Ishikawa (cell line): Measurements from ENCODE around the gene STK39.

Experiments used
- CEBPB ChIP-seq: IDR thresholded peaks from 2 replicates; pipeline ENCODE4 v1.6.1; 2012
- CREB1 ChIP-seq: IDR thresholded peaks from 2 replicates; pipeline ENCODE4 v1.6.1; 2012; ENCODE audit warnings: low read depth
- EGR1 ChIP-seq: IDR thresholded peaks from 2 replicates; pipeline ENCODE4 v1.6.1; 2012
- EP300 ChIP-seq: IDR thresholded peaks from 2 replicates; pipeline ENCODE4 v1.6.1; 2012; ENCODE audit warnings: borderline replicate concordance
- FOXM1 ChIP-seq: IDR thresholded peaks from 2 replicates; pipeline ENCODE4 v1.6.1; 2012; ENCODE audit warnings: low read depth, borderline replicate concordance
- MAX ChIP-seq: IDR thresholded peaks from 2 replicates; pipeline ENCODE4 v1.6.1; 2012
- NFIC ChIP-seq: IDR thresholded peaks from 2 replicates; pipeline ENCODE4 v1.6.1; 2012
- RAD21 ChIP-seq: IDR thresholded peaks from 2 replicates; pipeline ENCODE4 v1.6.1; 2012; ENCODE audit warnings: low read depth
- TAF1 ChIP-seq: IDR thresholded peaks from 2 replicates; pipeline ENCODE4 v1.6.1; 2012; ENCODE audit warnings: low read depth, mild to moderate bottlenecking
- TCF12 ChIP-seq: IDR thresholded peaks from 2 replicates; pipeline ENCODE4 v1.6.1; 2012; ENCODE audit warnings: low read depth
- TEAD4 ChIP-seq: IDR thresholded peaks from 2 replicates; pipeline ENCODE4 v1.6.1; 2012
- YY1 ChIP-seq: IDR thresholded peaks from 2 replicates; pipeline ENCODE4 v1.6.1; 2012; ENCODE audit warnings: low read depth
- ZBTB7A ChIP-seq: IDR thresholded peaks from 2 replicates; pipeline ENCODE4 v1.6.1; 2012; ENCODE audit warnings: low read depth
- TF ChIP-seq, protein P1 (sequence below): IDR thresholded peaks from 2 replicates; pipeline ENCODE4 v1.6.1; 2012; ENCODE audit warnings: low read depth, mild to moderate bottlenecking
- TF ChIP-seq, protein P2 (sequence below): IDR thresholded peaks from 2 replicates; pipeline ENCODE4 v1.6.1; 2012

Gene STK39

GRCh38 chr2:168147830-168148794 is 99.3 kb downstream of the STK39 start:
- TF ChIP-seq EP300 (no peak), TAF1 (no peak), ZBTB7A (no peak), CEBPB (no peak), CREB1 (no peak), YY1 (no peak), NFIC (no peak), RAD21 (no peak), TCF12 (no peak), MAX (no peak), TEAD4 (no peak), FOXM1 (no peak), EGR1 (no peak)
- TF ChIP-seq, protein P1, sequence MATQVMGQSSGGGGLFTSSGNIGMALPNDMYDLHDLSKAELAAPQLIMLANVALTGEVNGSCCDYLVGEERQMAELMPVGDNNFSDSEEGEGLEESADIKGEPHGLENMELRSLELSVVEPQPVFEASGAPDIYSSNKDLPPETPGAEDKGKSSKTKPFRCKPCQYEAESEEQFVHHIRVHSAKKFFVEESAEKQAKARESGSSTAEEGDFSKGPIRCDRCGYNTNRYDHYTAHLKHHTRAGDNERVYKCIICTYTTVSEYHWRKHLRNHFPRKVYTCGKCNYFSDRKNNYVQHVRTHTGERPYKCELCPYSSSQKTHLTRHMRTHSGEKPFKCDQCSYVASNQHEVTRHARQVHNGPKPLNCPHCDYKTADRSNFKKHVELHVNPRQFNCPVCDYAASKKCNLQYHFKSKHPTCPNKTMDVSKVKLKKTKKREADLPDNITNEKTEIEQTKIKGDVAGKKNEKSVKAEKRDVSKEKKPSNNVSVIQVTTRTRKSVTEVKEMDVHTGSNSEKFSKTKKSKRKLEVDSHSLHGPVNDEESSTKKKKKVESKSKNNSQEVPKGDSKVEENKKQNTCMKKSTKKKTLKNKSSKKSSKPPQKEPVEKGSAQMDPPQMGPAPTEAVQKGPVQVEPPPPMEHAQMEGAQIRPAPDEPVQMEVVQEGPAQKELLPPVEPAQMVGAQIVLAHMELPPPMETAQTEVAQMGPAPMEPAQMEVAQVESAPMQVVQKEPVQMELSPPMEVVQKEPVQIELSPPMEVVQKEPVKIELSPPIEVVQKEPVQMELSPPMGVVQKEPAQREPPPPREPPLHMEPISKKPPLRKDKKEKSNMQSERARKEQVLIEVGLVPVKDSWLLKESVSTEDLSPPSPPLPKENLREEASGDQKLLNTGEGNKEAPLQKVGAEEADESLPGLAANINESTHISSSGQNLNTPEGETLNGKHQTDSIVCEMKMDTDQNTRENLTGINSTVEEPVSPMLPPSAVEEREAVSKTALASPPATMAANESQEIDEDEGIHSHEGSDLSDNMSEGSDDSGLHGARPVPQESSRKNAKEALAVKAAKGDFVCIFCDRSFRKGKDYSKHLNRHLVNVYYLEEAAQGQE, result no peak
- TF ChIP-seq, protein P2, sequence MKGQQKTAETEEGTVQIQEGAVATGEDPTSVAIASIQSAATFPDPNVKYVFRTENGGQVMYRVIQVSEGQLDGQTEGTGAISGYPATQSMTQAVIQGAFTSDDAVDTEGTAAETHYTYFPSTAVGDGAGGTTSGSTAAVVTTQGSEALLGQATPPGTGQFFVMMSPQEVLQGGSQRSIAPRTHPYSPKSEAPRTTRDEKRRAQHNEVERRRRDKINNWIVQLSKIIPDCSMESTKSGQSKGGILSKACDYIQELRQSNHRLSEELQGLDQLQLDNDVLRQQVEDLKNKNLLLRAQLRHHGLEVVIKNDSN, result no peak

DNA sequence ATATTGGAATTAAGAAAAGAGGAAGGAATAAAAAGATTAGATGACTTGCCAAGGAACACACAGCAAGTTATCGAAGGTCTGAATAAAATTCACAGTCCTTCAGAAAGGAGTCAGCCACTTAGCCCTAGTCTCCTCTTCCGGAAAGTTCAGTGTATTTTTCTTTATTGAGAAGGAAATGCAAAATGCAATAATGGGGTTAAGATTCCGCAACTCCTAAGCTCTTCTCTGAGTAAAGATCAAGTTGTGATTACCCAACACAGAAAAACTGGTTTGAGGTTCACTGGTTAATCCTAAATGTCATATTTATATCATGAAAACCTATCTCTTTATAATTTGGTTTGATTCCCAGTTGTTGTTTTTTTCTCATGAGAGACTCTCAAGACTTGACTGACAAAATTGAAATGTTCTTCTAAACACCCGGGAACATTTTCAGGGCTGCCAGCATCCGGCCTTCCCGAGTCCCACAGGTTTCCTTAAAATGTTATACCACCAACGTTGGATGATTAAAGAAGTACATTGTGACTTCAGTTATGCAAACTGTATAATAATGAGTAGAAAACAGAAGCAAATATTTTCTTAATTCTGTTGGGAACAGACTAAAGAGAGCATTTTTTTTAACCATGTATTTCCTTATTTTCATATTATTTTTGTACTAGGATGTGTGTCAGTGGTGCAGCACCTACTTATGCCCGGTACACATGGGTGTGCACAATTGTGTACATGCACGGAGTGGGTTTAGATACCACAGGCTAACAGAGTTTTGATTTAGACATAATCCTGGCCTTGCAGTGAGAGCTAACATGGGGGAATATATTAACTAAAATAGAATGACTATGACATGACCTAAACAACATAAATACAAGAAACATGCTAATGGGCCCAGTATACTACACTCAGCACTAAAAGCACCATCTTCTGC is 100.2 kb downstream of the STK39 start:
- no peak for TF ChIP-seq NFIC
- TF ChIP-seq CEBPB, result no peak
- TF ChIP-seq CREB1, result no peak
- TF ChIP-seq, protein P1, result no peak
- no peak for TF ChIP-seq EGR1
- no peak for TF ChIP-seq YY1
- TF ChIP-seq ZBTB7A, result no peak

- TF ChIP-seq RAD21, result no peak
- TF ChIP-seq EP300, result no peak
- no peak for TF ChIP-seq ZBTB7A
- no peak for TF ChIP-seq MAX
- no peak for TF ChIP-seq TAF1
- no peak for TF ChIP-seq TCF12
- TF ChIP-seq, protein P2, result no peak
- no peak for TF ChIP-seq CREB1
- TF ChIP-seq CEBPB, result no peak
- TF ChIP-seq TEAD4, result no peak
- no peak for TF ChIP-seq NFIC
- no peak for TF ChIP-seq EGR1
- TF ChIP-seq YY1, result no peak
- TF ChIP-seq, protein P1, result no peak
- TF ChIP-seq FOXM1, result no peak
Measured at GRCh38 chr2:168145426-168146310, 101.7 kb downstream of the STK39 start.
